Stimulated activated CD4-positive, alpha-beta T cell treated with anti-CD3 and anti-CD28 coated beads, Interleukin-12 subunit alpha, Interleukin-12 subunit beta, amount 100 ng/mL, for 48 hours (primary cell): Measurements from ENCODE around the gene PTGFR.

Experiments used
- DNase-seq, 3 donors: peaks; one replicate each; pipeline ENCODE4 v3.0.0-alpha.2; 2020; ENCODE audit warnings: low read depth in 2 of 3, low spot score in 1 of 3

PTGFR gene

DNA sequence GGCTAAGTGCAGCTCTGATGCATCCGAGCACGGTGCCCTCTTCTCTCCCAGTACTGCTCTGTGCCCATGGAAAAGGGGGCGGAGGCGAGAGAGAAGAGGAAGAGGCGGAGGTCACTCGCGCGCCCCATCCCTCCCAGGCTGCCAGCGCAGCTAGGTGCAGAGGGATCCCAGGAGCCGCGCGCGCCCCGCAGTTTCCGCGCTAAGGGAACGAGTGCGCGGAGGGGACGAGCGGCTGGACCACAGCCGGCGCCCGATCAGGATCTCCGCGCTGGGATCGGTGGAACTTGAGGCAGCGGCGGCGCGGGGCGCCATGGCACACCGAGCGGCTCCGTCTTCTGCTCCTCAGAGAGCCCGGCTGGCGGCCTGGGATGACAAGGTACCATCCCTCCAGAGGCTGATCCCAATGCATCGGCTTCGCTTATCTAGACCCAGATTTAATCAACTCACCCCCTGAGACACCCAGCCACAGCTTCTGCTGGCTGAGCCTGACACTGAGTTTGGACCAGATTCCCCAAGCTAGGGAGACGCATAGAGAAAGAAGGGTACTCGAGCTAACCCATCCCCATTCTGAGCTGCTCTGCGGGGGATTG lies at the start of gene PTGFR:
Gene PTGFR (plus strand): TSS at position 114 of the 590 bp plus-strand sequence. CDS start 1,770 bp downstream, outside the sequence.
- DNase-seq: no peak

GRCh38 chr1:78441921-78442320 lies 48.9 kb upstream of the PTGFR start:
- no peak for DNase-seq

DNA sequence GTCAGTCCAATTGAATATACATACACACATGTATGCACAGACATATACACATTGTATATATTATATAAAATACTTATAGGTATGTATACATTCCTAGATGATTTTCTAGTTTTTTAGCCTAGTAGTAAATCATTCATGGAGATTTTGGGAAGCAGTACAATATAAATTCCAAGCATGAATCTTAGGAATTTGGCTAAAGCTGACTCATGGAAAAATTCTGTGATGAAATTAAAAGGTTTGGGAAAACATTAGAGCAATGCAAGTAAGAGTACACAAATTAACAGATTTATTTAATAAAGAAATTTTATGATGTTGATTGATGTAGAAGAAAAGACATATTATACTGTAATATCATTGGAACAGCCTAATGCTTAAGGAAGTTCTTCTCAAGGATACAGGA lies 43.7 kb upstream of the PTGFR start:
- DNase-seq: no peak

DNA sequence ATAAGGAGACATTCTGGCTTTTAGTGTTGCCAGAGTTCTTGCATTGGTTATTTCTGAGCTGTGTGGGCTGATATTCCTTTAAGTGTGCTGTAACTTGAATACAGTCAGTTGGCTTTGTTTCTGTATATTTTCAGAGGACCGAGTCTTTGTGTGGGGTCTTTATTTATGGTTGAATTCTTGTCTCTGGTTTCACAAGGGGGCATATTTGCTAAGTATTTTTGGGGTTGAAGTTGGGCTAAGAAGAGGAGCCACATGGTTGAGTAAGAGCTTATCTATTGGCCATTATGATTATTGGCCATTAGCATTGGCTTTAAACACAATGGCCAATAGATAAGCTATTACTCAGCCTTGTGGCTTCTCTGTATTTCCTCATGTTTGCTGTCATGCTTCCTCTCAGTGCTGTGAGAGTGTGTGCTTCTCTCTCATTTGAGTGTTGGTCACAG lies 26.3 kb upstream of the PTGFR start:
- no peak for DNase-seq

GRCh38 chr1:78465143-78465542 lies 25.6 kb upstream of the PTGFR start:
- no peak for DNase-seq

DNA sequence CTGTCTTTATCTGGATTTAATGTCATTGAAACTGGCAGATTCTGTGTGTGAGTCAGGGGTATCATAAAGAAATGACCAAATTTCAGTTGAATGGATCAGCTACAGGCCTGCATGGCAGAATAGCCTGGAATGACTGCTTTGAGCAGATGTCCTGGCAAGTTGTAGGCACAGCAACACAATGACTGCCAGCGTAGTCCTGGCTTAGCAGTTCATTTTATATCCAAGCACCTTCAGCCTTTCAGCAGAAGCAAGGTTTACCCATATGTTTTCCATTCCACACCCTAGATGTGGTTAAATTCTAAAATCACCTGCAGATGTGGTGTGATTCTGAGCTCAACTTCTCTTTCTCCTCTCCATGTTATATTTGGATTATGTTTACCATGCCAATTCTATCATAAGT lies 22.3 kb upstream of the PTGFR start:
- DNase-seq: no peak

DNA sequence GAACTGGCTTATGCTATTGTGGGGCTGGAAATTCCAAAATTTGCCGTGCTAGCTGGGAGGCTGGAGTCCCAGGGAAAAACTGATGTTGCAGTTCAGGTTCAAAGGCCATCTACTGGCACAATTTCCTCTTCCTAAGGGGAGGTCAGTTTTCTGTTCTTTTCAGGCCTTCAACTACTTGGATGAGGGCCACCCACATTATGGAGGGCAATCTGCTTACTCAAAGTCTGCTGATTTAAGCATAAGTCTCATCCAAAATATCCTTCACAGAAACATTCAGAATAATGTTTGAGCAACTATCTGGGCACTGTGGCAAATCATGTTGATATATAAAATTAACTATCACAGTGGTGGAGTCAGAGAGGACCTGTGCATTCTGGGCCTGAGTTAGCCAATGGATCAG lies 21.2 kb upstream of the PTGFR start:
- DNase-seq: no peak

- DNase-seq: no peak
Observed at GRCh38 chr1:78471890-78472620, 18.7 kb upstream of the PTGFR start.

DNA sequence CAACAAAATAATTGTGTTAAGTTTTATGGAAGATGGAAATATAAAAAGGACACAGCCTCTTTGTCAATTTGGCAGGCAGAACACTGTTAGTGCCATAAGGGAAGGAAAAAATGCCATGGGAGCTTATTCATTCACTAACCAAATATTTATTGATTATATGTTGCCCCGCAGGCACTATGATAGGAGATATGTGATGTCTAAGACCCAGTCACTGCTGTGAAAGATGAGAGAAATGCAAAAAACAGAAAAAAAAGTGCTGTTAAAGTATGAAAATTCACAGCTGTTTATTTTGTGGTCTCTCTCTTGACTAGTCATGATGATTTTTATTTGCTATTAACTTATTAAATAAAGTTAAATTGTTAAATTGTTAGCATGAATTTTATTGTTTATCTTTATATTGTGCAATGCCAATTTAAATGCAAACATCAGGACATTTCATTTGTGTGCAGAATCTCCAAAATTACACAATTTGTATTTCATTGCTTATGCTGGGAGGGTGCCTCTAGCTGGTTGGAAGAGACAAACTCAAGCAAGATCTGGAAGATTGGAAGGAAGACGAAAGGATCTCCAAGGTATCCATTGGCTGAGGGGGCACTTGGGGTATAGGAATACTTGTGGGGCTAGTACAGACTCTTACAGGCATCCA lies 17.8 kb upstream of the PTGFR start:
- DNase-seq: no peak

GRCh38 chr1:78474092-78474491 lies 16.7 kb upstream of the PTGFR start:
- DNase-seq: no peak

GRCh38 chr1:78475888-78476610 lies 14.7 kb upstream of the PTGFR start:
- no peak for DNase-seq

- DNase-seq: no peak
Observed at GRCh38 chr1:78483903-78484302, 6.9 kb upstream of the PTGFR start.

GRCh38 chr1:78491451-78492071 lies 787 bp downstream of the PTGFR start:
- no peak for DNase-seq

GRCh38 chr1:78492386-78492950 lies 1.7 kb downstream of the PTGFR start:
- DNase-seq: no peak

GRCh38 chr1:78493451-78493850 lies 2.7 kb downstream of the PTGFR start:
- DNase-seq: no peak

DNA sequence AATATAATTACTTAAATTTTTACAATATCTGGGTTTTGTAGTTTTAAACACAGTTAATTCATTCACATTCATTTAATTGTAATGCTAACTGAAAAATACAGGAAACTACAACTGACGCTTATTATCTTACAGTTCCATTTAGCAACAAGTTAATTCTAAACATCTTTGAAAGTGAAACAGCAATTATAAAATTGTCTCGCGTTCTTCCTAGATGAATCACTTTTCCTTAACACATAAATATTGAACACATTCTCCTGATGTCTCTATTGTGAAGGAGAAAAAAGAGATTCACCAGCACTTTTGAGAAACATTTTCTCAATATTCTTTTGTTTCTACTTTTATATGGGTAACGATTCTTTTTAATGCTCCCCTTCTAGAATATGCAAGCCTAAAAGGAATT lies 6.4 kb downstream of the PTGFR start:
- DNase-seq: no peak

DNA sequence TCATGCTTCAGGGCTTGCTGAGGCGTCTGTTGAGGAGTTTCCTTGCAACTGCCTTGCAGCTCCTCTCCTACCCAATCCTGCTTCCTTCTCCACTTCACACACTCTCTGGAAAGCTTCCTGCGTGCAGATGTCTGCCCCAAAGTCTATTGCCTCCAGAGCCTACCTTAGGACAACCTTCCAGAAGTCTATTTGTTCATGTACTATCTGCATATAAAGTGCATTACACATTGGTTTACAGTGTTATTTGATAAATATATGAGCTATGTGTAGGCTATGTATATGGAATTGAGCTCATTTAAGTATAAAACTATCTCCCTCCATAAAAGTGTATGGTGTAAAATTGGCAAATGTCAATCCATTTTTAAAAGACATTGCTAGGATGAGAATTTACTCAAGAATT lies 9.8 kb downstream of the PTGFR start:
- DNase-seq: no peak

DNA sequence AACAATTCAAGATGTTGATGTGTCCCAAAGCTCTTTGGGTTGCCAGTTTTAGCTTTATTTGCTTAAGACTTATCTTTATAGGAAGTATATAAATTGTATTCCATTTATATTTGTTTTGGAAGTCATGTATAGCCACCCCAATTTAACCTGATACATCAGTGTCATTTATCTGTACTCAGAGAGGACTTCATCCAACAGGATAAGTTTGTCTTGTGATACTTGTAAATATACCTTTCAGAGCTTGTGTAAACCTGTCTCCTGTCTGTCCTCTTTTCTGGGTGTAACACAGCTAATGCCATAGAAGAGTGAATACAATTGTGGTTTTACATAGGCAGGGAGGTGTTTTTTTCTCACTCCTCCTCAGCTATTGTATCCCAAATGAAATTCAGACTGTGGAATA lies 10.4 kb downstream of the PTGFR start:
- DNase-seq: no peak

- DNase-seq: no peak
Observed at GRCh38 chr1:78511334-78511733, 20.6 kb downstream of the PTGFR start.

- DNase-seq: no peak
Observed at GRCh38 chr1:78516716-78517115, 25.9 kb downstream of the PTGFR start.

DNA sequence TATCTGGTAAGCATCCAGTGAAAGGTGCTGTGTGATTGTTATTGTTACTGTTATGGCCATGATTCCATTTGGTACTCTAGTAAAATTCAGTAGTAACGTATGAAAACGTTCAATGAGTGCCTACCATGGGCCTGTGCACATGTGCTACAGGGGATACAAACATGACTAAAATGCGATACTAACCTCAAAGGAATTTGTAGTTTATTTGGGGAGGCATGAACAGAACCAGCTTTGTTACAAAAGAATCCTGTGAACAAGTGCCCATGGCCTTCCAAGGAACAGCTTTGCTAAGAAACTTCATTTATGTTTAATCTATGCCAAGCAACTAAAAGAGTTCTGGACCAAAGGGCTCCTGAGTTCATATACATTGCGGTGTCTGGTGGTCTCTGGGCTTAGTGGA lies 28.7 kb downstream of the PTGFR start:
- no peak for DNase-seq
